PC-9 (cell line): ENCODE data around the gene STK36.

Experiments
- EZH2 ChIP-seq: fragments of 200-600 bp; sonication (generic); IDR thresholded peaks from 2 replicates; pipeline ENCODE4 v1.8.0; 2017; ENCODE audit warnings: antibody characterized with exemption, low read depth
- TF ChIP-seq, protein P1 (sequence below): fragments of 200-600 bp; sonication (generic); conservative IDR thresholded peaks from 2 replicates; pipeline ENCODE4 v1.6.1; 2017; ENCODE audit warnings: mixed run types, antibody characterized with exemption, mild to moderate bottlenecking, moderate library complexity

DNA sequence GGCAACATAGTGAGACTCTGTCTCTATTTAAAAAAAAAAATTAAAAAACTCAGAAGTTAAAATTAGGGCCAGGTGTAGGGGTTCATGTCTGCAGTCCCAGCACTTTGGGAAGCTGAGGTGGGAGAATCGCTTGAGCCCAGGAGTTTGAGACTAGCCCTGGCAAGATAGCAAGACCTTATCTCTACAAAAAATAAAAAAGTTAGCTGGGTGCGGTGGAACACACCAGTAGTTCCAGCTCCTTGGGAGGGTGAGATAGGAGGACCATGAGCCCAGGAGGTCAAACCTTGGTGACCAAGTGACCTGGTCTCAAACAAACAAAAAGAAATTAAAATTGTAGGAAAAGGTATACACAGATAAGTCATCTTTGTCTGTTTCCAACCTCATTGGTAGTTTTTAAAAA is 50.0 kb downstream of the STK36 start:
- TF ChIP-seq, protein P1, sequence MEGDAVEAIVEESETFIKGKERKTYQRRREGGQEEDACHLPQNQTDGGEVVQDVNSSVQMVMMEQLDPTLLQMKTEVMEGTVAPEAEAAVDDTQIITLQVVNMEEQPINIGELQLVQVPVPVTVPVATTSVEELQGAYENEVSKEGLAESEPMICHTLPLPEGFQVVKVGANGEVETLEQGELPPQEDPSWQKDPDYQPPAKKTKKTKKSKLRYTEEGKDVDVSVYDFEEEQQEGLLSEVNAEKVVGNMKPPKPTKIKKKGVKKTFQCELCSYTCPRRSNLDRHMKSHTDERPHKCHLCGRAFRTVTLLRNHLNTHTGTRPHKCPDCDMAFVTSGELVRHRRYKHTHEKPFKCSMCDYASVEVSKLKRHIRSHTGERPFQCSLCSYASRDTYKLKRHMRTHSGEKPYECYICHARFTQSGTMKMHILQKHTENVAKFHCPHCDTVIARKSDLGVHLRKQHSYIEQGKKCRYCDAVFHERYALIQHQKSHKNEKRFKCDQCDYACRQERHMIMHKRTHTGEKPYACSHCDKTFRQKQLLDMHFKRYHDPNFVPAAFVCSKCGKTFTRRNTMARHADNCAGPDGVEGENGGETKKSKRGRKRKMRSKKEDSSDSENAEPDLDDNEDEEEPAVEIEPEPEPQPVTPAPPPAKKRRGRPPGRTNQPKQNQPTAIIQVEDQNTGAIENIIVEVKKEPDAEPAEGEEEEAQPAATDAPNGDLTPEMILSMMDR = no peak
- TF ChIP-seq EZH2 = no peak
